GM06990 (cell line): Measurements from ENCODE around the gene SEMA3A.

Source experiments
- DNase-seq: peaks from one replicate; pipeline ENCODE4 v3.0.0-alpha.2; 2011; ENCODE audit not compliant: insufficient read length; ENCODE audit errors: extremely low read depth
- H3K27me3 ChIP-seq: replicated peaks from 2 replicates; pipeline ENCODE4 v1.6.0; 2011; ENCODE audit warnings: low read length; ENCODE audit not compliant: control insufficient read depth, insufficient read depth
- H3K36me3 ChIP-seq: 2 replicates; pipeline ENCODE4 v1.5.1; 2011; ENCODE audit warnings: low read length; ENCODE audit not compliant: control insufficient read depth, insufficient read depth
- H3K4me3 ChIP-seq: replicated peaks from 2 replicates; pipeline ENCODE4 v1.5.1; 2011; ENCODE audit warnings: low read depth, mild to moderate bottlenecking, control low read depth, low read length
- TF ChIP-seq, protein P1 (sequence below): IDR thresholded peaks from 2 replicates; pipeline ENCODE4 v1.5.1; 2011; ENCODE audit warnings: low read length, control low read depth, mild to moderate bottlenecking, inconsistent platforms; ENCODE audit not compliant: insufficient read depth, poor library complexity, severe bottlenecking

Gene SEMA3A

DNA sequence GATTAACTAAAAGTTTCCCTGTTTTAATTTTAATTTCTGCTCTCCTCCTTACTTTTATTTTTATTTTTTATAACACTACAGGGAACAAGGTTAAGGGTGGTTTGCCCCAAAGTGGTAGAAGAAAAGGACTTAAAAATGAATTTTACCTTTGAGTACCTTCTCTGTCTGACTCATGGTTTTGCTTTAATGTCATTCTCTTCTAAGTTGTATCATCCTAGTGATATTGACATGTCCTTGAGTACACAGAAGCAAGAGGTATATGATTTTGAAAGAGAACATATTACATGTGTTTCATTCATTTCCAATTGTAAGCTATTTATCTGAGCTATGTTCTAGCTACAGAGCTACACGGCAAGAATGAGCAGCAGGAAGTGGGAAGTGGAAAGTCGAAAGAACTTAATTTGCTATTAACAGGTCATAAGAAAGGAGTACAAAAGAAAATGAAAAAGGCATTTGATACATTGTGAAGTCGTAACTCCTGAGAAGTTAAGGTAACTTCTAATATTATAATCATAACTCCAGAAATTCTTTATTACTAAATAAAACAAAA, 112.5 kb downstream of the SEMA3A start:
- no peaks in the 10 kb centered on the region for H3K27me3 ChIP-seq

DNA sequence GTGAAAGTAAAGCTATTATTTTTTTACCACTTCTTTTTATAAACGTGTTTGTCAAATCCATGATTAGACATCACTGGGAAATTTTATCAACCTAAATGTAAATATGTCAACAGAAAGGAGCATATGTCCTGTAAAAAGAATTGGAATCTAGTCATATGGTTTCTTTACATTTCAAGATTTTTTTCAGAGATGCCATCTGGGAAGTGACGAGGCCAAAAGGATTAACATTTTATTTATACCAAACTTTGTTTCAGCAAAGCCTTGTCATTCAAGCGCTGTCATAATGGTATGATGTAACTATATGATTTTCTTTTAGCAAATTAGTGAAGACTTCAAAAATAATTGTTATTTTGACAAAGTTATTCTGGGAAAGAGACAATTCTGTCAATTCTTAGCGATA, 117.3 kb downstream of the SEMA3A start:
- Histone ChIP-seq H3K36me3 (no peaks in the 10 kb centered on the region), H3K27me3 (no peaks in the 10 kb centered on the region), H3K4me3 (no peak overlapping the region)
- TF ChIP-seq, protein P1, sequence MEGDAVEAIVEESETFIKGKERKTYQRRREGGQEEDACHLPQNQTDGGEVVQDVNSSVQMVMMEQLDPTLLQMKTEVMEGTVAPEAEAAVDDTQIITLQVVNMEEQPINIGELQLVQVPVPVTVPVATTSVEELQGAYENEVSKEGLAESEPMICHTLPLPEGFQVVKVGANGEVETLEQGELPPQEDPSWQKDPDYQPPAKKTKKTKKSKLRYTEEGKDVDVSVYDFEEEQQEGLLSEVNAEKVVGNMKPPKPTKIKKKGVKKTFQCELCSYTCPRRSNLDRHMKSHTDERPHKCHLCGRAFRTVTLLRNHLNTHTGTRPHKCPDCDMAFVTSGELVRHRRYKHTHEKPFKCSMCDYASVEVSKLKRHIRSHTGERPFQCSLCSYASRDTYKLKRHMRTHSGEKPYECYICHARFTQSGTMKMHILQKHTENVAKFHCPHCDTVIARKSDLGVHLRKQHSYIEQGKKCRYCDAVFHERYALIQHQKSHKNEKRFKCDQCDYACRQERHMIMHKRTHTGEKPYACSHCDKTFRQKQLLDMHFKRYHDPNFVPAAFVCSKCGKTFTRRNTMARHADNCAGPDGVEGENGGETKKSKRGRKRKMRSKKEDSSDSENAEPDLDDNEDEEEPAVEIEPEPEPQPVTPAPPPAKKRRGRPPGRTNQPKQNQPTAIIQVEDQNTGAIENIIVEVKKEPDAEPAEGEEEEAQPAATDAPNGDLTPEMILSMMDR: no peak
- DNase-seq: no peak

More for the DNA sequence above, 112.5 kb downstream of the SEMA3A start:
- Histone ChIP-seq H3K4me3 (no peak overlapping the region), H3K36me3 (no peaks in the 10 kb centered on the region)
- TF ChIP-seq, protein P1: no peak
- DNase-seq: no peak

GRCh38 chr7:84076219-84076618, 118.4 kb downstream of the SEMA3A start:
- Histone ChIP-seq H3K4me3 (no peak overlapping the region), H3K36me3 (no peaks in the 10 kb centered on the region), H3K27me3 (no peaks in the 10 kb centered on the region)
- DNase-seq: no peak
- TF ChIP-seq, protein P1: no peak

GRCh38 chr7:84073186-84073875, 121.3 kb downstream of the SEMA3A start:
- DNase-seq: no peak
- H3K36me3 ChIP-seq: no peaks in the 10 kb centered on the region
- H3K4me3 ChIP-seq: no peak overlapping the region
- no peaks in the 10 kb centered on the region for H3K27me3 ChIP-seq
- TF ChIP-seq, protein P1: no peak

DNA sequence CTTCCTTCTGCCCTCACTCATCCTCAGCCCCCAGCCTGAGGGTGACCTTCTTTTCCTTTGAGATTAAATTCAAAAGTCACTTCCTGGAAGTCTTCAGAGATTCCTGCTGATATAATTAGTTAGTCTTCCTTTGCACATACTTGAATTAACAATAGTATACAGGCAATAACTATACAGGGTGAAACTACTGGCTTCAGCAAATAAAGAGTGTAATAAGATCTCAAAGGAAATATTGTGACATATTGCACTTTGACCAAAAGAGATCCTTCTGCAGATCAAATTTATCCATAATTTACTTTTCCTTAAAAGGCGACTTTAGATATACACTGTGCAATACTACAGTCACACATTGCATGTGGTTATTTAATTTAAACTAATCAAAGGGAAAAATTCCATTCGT, 123.8 kb downstream of the SEMA3A start:
- H3K36me3 ChIP-seq: no peaks in the 10 kb centered on the region
- TF ChIP-seq, protein P1: no peak
- H3K27me3 ChIP-seq: no peaks in the 10 kb centered on the region
- DNase-seq: no peak
- H3K4me3 ChIP-seq: no peak overlapping the region
